K562 (cell line): ENCODE data around the gene TRANK1. TPM values are rescaled to one million over a fixed set of nuclear protein-coding genes. Genes with fewer than 3 reads are reported as not detected.

ENCODE experiments used
- ATAC-seq: fragments of 200-7000 bp; cut with Tn5 transposase; 3 replicates; pipeline ENCODE4 v1.9.1; 2020; ENCODE audit warnings: moderate library complexity
- BruUV-seq: library from RNA; stranded (reverse); fragments of 400-500 nt; replicated peaks from 2 replicates; lab custom pipeline; 2021; lab: Mats Ljungman, UMichigan
- CTCF ChIA-PET: fragments of 300-600 bp; formaldehyde crosslinking; extraction: SDS; loops from one replicate; lab custom pipeline; 2021; ENCODE audit warnings: low intra/inter-chr PET ratio; lab: Yijun Ruan, JAX
- POLR2A ChIA-PET: fragments of 300-600, 350-650 bp; sonication (Branson Sonifier 250); formaldehyde crosslinking; extraction: SDS; loops from one replicate; lab custom pipeline; 2021; ENCODE audit warnings: antibody characterized with exemption, inconsistent platforms; lab: Yijun Ruan, JAX
- DNase-seq, 4 experiments: peaks; one replicate each; pipeline versions ENCODE4 v3.0.0 to v3.0.0-alpha.2; 2011 to 2018; ENCODE audit warnings: low spot score in 3 of 4, mixed read lengths in 3 of 4; ENCODE audit errors: extremely low read depth in 1 of 4
- FAIRE-seq: peaks from 2 replicates; lab custom pipeline; 2011; peaks lifted over from hg19 to GRCh38; lab: Jason Lieb, UNC
- H2AFZ ChIP-seq: 2 replicates; pipeline ENCODE4 v1.6.0; 2011; ENCODE audit warnings: low read depth, low read length, control low read depth, inconsistent platforms
- H3K27ac ChIP-seq: fragments of 200-600 bp; 3 replicates; pipeline ENCODE4 v1.8.0; 2011; ENCODE audit warnings: low read depth, mild to moderate bottlenecking, control low read depth, inconsistent platforms, low read length, moderate library complexity, mixed read lengths; ENCODE audit errors: extremely low read depth
- H3K27me3 ChIP-seq, 2 experiments: fragments of 300-600 bp in 1 of 2; 2 replicates in 1 of 2; 3 replicates in 1 of 2; pipeline versions ENCODE4 v1.6.0 to v1.8.0; 2011; ENCODE audit warnings: inconsistent platforms in 2 of 2, low read length in 2 of 2, mild to moderate bottlenecking in 1 of 2, mixed read lengths in 1 of 2, moderate library complexity in 1 of 2; ENCODE audit not compliant: control insufficient read depth in 2 of 2, insufficient read depth in 2 of 2
- H3K36me3 ChIP-seq: fragments of 300-600 bp; 3 replicates; pipeline ENCODE4 v1.8.0; 2011; ENCODE audit warnings: mild to moderate bottlenecking, low read length, inconsistent platforms; ENCODE audit not compliant: control insufficient read depth, insufficient read depth
- H3K4me1 ChIP-seq, 2 experiments: fragments of 200-600 bp in 1 of 2; replicated peaks in 1 of 2; 2 replicates in 1 of 2; 3 replicates in 1 of 2; pipeline versions ENCODE4 v1.5.1 to v1.8.0; 2011; ENCODE audit warnings: inconsistent platforms in 2 of 2, low read length in 2 of 2, mild to moderate bottlenecking in 1 of 2, mixed read lengths in 1 of 2, moderate library complexity in 1 of 2; ENCODE audit not compliant: control insufficient read depth in 2 of 2, insufficient read depth in 2 of 2
- H3K4me2 ChIP-seq: 2 replicates; pipeline ENCODE4 v1.6.1; 2011; ENCODE audit warnings: low read length, control low read depth, inconsistent platforms, mixed read lengths; ENCODE audit not compliant: insufficient read depth
- H3K4me3 ChIP-seq: fragments of 200-600 bp; sonication (generic), shearing (Covaris generic); 2 replicates; pipeline ENCODE4 v1.5.1; 2016; ENCODE audit warnings: control low read depth, inconsistent platforms
- H3K79me2 ChIP-seq: fragments of 200-600 bp; 3 replicates; pipeline ENCODE4 v1.8.0; 2011; ENCODE audit warnings: low read length, inconsistent platforms; ENCODE audit not compliant: control insufficient read depth, insufficient read depth
- H3K9ac ChIP-seq, 2 experiments: 2 replicates each; pipeline versions ENCODE4 v1.6.0 to v1.6.1; 2011; ENCODE audit warnings: low read depth in 2 of 2, low read length in 2 of 2, control low read depth in 1 of 2, inconsistent platforms in 1 of 2, mild to moderate bottlenecking in 1 of 2, mixed read lengths in 1 of 2; ENCODE audit not compliant: insufficient read depth in 1 of 2
- H3K9me1 ChIP-seq: one replicate; pipeline ENCODE4 v1.6.0; 2011; ENCODE audit warnings: inconsistent platforms, mild to moderate bottlenecking, low read length, moderate library complexity; ENCODE audit not compliant: control insufficient read depth, insufficient read depth
- H3K9me3 ChIP-seq: replicated peaks from 2 replicates; pipeline ENCODE4 v1.5.1; 2011; ENCODE audit warnings: low read depth, low read length, inconsistent platforms; ENCODE audit not compliant: control insufficient read depth, insufficient read depth
- H4K20me1 ChIP-seq: replicated peaks from 2 replicates; pipeline ENCODE4 v1.6.1; 2011; ENCODE audit warnings: low read length, inconsistent platforms, mixed read lengths; ENCODE audit not compliant: control insufficient read depth, insufficient read depth
- ARID3A ChIP-seq: IDR thresholded peaks from 2 replicates; pipeline ENCODE4 v1.6.1; 2012; ENCODE audit warnings: low read depth, low read length, improper control_type of control experiment, borderline replicate concordance
- BRD9 ChIP-seq: fragments of 450-650 bp; IDR thresholded peaks from 2 replicates; pipeline ENCODE4 v1.6.1; 2018; ENCODE audit warnings: low read depth; ENCODE audit not compliant: partially characterized antibody
- CEBPG ChIP-seq, 3 experiments: fragments of 200-800 bp in 1 of 3; sonication (Bioruptor generic) in 1 of 3; sonication (generic) in 1 of 3; formaldehyde crosslinking in 1 of 3; IDR thresholded peaks in 2 of 3; conservative IDR thresholded peaks in 1 of 3; 2 replicates each; pipeline versions ENCODE4 v1.6.1 to v1.8.0; 2016 to 2022; ENCODE audit warnings: missing compliant biosample characterization in 2 of 3, missing genetic modification characterization in 2 of 3, mild to moderate bottlenecking in 1 of 3, missing genetic modification reagents in 1 of 3
- EP300 ChIP-seq: IDR thresholded peaks from 2 replicates; pipeline ENCODE4 v1.6.1; 2012; ENCODE audit warnings: low read length, improper control_type of control experiment
- FOXJ3 ChIP-seq: sonication (generic); formaldehyde crosslinking; IDR thresholded peaks from 2 replicates; pipeline ENCODE4 v1.4.0; 2020; ENCODE audit warnings: mild to moderate bottlenecking, missing genetic modification reagents
- FOXK1 ChIP-seq: sonication (generic); formaldehyde crosslinking; IDR thresholded peaks from 2 replicates; pipeline ENCODE4 v1.8.0; 2022; ENCODE audit warnings: missing genetic modification reagents, mild to moderate bottlenecking, borderline replicate concordance
- GATAD2B ChIP-seq: fragments of 450-650 bp; IDR thresholded peaks from 2 replicates; pipeline ENCODE4 v1.6.1; 2017; ENCODE audit warnings: mild to moderate bottlenecking, borderline replicate concordance
- KAT2B ChIP-seq: IDR thresholded peaks from one replicate; pipeline ENCODE4 v1.6.1; 2012; ENCODE audit warnings: low read depth, mild to moderate bottlenecking, control low read depth, inconsistent platforms, low read length, moderate library complexity
- KDM1A ChIP-seq, 2 experiments: fragments of 450-650 bp; IDR thresholded peaks; 2 replicates each; pipeline ENCODE4 v1.6.1; 2016; ENCODE audit warnings: mild to moderate bottlenecking in 2 of 2
- MIER1 ChIP-seq: fragments of 450-650 bp; IDR thresholded peaks from 2 replicates; pipeline ENCODE4 v1.6.1; 2016; ENCODE audit warnings: antibody characterized with exemption, mild to moderate bottlenecking, low read depth
- MTA2 ChIP-seq: fragments of 450-650 bp; IDR thresholded peaks from 2 replicates; pipeline ENCODE4 v1.6.1; 2016; ENCODE audit warnings: low read depth
- NBN ChIP-seq: fragments of 450-650 bp; IDR thresholded peaks from 2 replicates; pipeline ENCODE4 v1.6.1; 2016; ENCODE audit warnings: low read depth, mild to moderate bottlenecking
- NR2C2 ChIP-seq, 2 experiments: fragments of 200-800 bp in 1 of 2; sonication (Bioruptor generic) in 1 of 2; sonication (generic) in 1 of 2; formaldehyde crosslinking in 1 of 2; IDR thresholded peaks; 2 replicates each; pipeline versions ENCODE4 v1.6.1 to v1.8.0; 2016 to 2022; ENCODE audit warnings: mild to moderate bottlenecking in 1 of 2, missing compliant biosample characterization in 1 of 2, missing genetic modification characterization in 1 of 2, missing genetic modification reagents in 1 of 2
- PBX2 ChIP-seq, 2 experiments: IDR thresholded peaks in 1 of 2; conservative IDR thresholded peaks in 1 of 2; 2 replicates each; pipeline ENCODE4 v1.6.1; 2016; ENCODE audit warnings: low read depth in 2 of 2, mild to moderate bottlenecking in 1 of 2, missing compliant biosample characterization in 1 of 2, missing genetic modification characterization in 1 of 2, moderate library complexity in 1 of 2
- PHF20 ChIP-seq: fragments of 450-650 bp; IDR thresholded peaks from 2 replicates; pipeline ENCODE4 v1.6.1; 2018; ENCODE audit not compliant: partially characterized antibody
- SMAD2 ChIP-seq: fragments of 150-350 bp; IDR thresholded peaks from 2 replicates; pipeline ENCODE4 v1.6.1; 2014; ENCODE audit warnings: low read depth, mild to moderate bottlenecking, low read length
- SMARCA4 ChIP-seq: fragments of 450-650 bp; IDR thresholded peaks from 2 replicates; pipeline ENCODE4 v1.6.1; 2016
- STAT5A ChIP-seq: IDR thresholded peaks from 2 replicates; pipeline ENCODE4 v1.6.1; 2012; ENCODE audit warnings: low read length, inconsistent platforms, borderline replicate concordance
- TCF3 ChIP-seq: sonication (generic); formaldehyde crosslinking; IDR thresholded peaks from 2 replicates; pipeline ENCODE4 v1.4.0; 2020; ENCODE audit warnings: mild to moderate bottlenecking, missing genetic modification reagents
- ZNF133 ChIP-seq: fragments of 250-450 bp; sonication (Bioruptor Pico); IDR thresholded peaks from 2 replicates; pipeline ENCODE4 v1.4.0; 2020; ENCODE audit warnings: mild to moderate bottlenecking
- WGBS: fragments of 100-300 bp; shearing (Covaris generic); methylation state at CpG from one replicate; pipeline ENCODE4 v1.1.6; 2016; ENCODE audit warnings: low coverage, mixed read lengths; ENCODE audit not compliant: insufficient coverage; ENCODE audit errors: missing lambda C conversion rate; 5-methylcytosine and 5-hydroxymethylcytosine counted together
- in situ Hi-C: fragments of 300-500 bp; cut with MboI; formaldehyde crosslinking; loops from 4 replicates; pipeline ENCODE4 v1.15.0; 2018; ENCODE audit warnings: inconsistent platforms, mixed read lengths
- intact Hi-C: fragments of 100-400 bp; cut with micrococcal nuclease; formaldehyde crosslinking; loops from 2 replicates; pipeline ENCODE4 v1.14.2; 2022
- polyA plus RNA-seq, 8 experiments: library from polyadenylated mRNA; depleted of rRNA in 4 of 8; stranded (reverse) in 5 of 8; unstranded in 3 of 8; fragments of >200 nt; fragmentation: Nextera tagmentation in 2 of 8; fragmentation: Illumina TruSeq in 1 of 8; extraction: Ambion mirVana in 2 of 8; extraction: Trizol in 1 of 8; gene quantifications; 2 replicates each; pipeline versions ENCODE4 v1.2.1 to v1.2.3, GENCODE V29; 2011 to 2014; ENCODE audit warnings: inconsistent platforms in 1 of 8, missing spikeins in 1 of 8
- total RNA-seq, 7 experiments: library from RNA; depleted of rRNA in 6 of 7; stranded (reverse); fragments of >200 nt in 6 of 7; fragmentation: Illumina TruSeq in 2 of 7; extraction: Trizol in 2 of 7; gene quantifications; 2 replicates each; pipeline versions ENCODE4 v1.2.1 to v1.2.3, GENCODE V29; 2011 to 2021; ENCODE audit warnings: low replicate concordance in 1 of 7

The TRANK1 gene
- total and polyA plus RNA-seq, 9 of the 15 experiments (the other 6 are each of a cell fraction or from before 2014, with no cell fraction given) = 0.41 to 5.3 (median 2.1) TPM

GRCh38 chr3:36901588-36901987 is 43.3 kb downstream of the TRANK1 start:
- Histone ChIP-seq H2AFZ (no peak overlapping the region), H4K20me1 (no peaks in the 10 kb centered on the region), H3K9me3 (no peaks in the 10 kb centered on the region), H3K4me1 (peaks cover 11 to 27% of the 10 kb centered on the region in 2 experiments), H3K27me3 (no peaks in the 10 kb centered on the region), H3K79me2 (no peaks in the 10 kb centered on the region), H3K4me3 (no peak overlapping the region), H3K9ac (no peak overlapping the region), H3K4me2 (no peak overlapping the region), H3K36me3 (no peaks in the 10 kb centered on the region), H3K27ac (no peak overlapping the region), H3K9me1 (no peaks in the 10 kb centered on the region)
- CTCF ChIA-PET = no interaction called here
- intact Hi-C loops (no loop called here), in situ Hi-C loops (no loop called here)
- no peak for TF ChIP-seq MTA2
- TF ChIP-seq PBX2 (CRISPR knock-in tag; IDR thresholded peaks at IDR 0.05; ENCODE audit: low read depth) = no peak
- TF ChIP-seq PBX2 (tag; conservative IDR thresholded peaks at IDR 0.05; ENCODE audit: low read depth) = no peak
- TF ChIP-seq SMAD2 = no peak
- TF ChIP-seq NBN = no peak
- TF ChIP-seq ZNF133 = no peak
- TF ChIP-seq MIER1 = no peak
- no peak for TF ChIP-seq EP300
- TF ChIP-seq KDM1A (IDR thresholded peaks at IDR 0.05) = no peak
- TF ChIP-seq CEBPG (CRISPR knock-in tag; IDR thresholded peaks at IDR 0.05) = no peak
- no peak for TF ChIP-seq CEBPG (tag; conservative IDR thresholded peaks at IDR 0.05 in 1 of 2, IDR thresholded peaks at IDR 0.05 in 1 of 2)
- no peak for TF ChIP-seq BRD9
- no peak for TF ChIP-seq ARID3A
- no peak for TF ChIP-seq GATAD2B
- no peak for TF ChIP-seq KAT2B
- TF ChIP-seq FOXK1 (CRISPR knock-in tag) = no peak
- no peak for TF ChIP-seq PHF20
- no peak for TF ChIP-seq NR2C2 (CRISPR knock-in tag; IDR thresholded peaks at IDR 0.05)
- TF ChIP-seq NR2C2 (tag; IDR thresholded peaks at IDR 0.05) = no peak
- TF ChIP-seq SMARCA4 = no peak
- TF ChIP-seq TCF3 (CRISPR knock-in tag) = no peak
- TF ChIP-seq STAT5A = no peak
- no peak for TF ChIP-seq FOXJ3 (CRISPR knock-in tag)
- FAIRE-seq (no peak), ATAC-seq (no peak), DNase-seq (no peak)
- no TSS peak for BruUV-seq
- WGBS = 58% methylated on average over 4 of the region's 4 CpGs
- POLR2A ChIA-PET = interaction anchor here (0.6 to 2.7 kb wide), 5 partner anchors 11 to 21 kb away, joined by 3 to 8 read pairs (median 3); no protein-coding TSS in a partner anchor
